Suppressor macrophage treated with lipopolysaccharide for 4 hours (primary cell): ENCODE data around the gene GRIPAP1.

Experiments used
- DNase-seq: peaks from one replicate; pipeline ENCODE4 v3.0.0-alpha.2; 2020

Gene GRIPAP1, protein sequence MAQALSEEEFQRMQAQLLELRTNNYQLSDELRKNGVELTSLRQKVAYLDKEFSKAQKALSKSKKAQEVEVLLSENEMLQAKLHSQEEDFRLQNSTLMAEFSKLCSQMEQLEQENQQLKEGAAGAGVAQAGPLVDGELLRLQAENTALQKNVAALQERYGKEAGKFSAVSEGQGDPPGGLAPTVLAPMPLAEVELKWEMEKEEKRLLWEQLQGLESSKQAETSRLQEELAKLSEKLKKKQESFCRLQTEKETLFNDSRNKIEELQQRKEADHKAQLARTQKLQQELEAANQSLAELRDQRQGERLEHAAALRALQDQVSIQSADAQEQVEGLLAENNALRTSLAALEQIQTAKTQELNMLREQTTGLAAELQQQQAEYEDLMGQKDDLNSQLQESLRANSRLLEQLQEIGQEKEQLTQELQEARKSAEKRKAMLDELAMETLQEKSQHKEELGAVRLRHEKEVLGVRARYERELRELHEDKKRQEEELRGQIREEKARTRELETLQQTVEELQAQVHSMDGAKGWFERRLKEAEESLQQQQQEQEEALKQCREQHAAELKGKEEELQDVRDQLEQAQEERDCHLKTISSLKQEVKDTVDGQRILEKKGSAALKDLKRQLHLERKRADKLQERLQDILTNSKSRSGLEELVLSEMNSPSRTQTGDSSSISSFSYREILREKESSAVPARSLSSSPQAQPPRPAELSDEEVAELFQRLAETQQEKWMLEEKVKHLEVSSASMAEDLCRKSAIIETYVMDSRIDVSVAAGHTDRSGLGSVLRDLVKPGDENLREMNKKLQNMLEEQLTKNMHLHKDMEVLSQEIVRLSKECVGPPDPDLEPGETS

DNA sequence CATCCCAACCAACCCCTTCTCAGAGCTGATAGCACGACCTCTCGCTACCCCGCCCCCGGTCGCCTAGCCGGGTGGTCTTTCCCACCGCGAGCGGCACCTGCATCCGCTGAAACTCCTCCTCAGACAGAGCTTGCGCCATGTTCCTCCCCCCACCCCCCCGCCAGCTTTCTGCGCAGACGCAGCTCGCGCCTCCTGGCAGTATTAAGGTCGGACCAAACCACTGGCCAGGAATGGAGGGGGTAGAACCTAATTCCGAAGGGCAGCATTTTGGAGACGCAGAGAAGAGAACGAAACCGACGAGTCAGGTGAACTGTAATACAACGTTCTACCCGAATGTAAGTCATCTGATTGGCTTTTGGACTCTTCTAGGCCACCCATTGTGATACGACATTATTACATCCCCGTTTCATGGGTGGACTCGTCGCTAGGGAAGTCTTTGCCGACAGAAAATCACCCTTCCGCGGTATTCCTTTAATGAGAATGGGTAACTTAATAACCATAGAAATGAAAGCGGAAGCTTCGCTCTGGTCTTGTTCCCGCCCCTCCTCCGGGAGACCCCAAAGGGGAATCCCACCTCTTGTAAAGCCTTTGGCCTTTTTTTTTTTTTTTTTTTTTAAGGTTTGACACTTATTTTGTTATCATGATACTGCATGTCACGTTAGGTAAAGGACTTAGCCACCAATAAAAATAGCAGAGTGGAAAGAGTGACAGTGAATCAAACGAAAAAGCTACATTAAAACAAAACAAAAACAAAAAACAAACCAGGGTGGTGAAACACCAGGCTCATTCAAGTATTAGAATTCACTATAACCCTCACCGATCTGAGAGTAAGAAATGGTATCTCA lies at the start of gene GRIPAP1:
Gene GRIPAP1 (minus strand): TSS at position 174 of the 845 bp plus-strand sequence. CDS start 35 bp downstream, at position 139.
- peak; percentile 90 for DNase-seq

DNA sequence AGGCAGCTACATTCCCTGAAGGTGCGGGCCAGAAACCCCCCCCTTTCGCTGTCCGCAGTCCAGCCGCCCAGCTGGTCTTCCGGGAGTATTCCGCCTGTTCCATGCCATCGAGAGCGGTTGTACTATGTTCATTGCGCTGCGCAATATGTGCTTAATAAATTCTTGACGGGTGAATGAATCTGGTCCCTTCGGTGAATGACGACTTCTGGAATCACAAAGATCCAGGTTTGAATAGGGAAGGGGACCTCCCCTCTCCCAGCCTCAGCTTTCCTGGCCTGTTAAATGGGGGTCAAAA lies 41.9 kb upstream of the GRIPAP1 start:
- no peak for DNase-seq

DNA sequence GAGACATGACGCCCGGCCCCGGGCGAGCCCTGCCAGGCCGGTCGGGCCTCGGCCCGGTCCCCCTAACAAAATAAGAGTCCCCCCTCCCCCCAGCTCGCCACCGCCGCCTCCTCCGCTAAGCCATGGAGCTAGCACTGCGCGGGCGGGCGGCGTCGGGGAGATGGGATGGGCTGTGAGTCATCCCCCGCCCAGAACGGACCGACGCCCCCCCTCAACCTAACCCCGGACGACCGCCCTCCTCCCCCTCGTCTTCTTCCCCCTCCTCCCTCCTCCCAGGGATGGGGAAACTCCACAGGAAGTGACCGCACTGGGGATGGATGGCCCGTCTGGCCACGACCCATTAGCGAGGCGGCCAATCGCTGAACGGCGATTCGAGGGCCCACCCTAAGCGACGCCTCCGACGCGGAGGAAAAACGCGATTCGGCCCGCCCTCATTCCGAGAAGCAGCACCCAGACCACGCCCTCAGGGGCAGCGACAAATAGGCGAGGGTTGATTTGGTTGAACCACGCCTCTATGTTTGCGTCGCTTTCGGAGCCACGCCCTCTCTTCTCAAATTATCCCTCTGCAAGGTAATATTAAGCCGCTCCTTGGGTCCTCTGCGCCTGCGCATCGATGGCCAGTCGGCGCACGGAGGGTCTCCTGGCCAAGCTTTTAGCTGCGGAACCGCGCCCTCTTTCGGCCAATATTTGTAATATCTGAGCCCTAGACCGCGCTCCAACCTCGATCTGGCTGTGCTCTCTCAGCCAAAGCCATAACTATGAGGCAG lies 41.3 kb upstream of the GRIPAP1 start, which contains the start of gene TFE3:
Gene TFE3 (minus strand): TSS at position 138 of the 767 bp plus-strand sequence. CDS start 131 bp downstream, at position 7.
- DNase-seq = peak; percentile 97

DNA sequence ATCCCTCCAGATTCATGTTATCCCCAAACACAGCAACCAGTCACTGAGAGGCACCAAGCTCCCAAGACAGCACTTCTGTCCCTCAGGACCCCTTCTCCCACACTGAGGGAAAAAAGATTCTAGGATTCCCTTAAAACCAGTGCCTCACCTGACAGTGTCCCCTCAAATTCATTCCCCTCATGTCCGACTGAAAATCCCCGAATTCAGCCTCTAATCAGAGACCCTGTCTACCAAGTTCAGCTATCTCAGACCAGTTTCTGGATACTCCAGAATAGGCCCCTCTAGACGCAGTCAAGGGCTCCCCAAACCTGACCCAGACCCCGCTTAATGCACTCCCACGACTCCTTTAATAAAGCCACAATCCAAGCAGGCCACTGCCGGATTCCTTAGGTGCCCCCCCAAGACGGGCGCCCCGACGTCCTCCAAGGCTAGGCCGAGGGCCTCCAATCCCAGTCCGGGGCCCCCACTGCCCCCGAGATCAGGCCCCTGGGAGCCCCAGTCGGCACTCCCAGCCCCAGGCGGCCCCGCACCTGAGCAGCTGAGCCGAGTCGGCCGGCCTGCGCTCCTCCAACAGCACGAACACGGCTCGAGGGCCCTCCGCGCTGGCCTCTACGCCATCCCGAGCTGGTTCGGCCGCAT lies 40.6 kb upstream of the GRIPAP1 start:
- no peak for DNase-seq

DNA sequence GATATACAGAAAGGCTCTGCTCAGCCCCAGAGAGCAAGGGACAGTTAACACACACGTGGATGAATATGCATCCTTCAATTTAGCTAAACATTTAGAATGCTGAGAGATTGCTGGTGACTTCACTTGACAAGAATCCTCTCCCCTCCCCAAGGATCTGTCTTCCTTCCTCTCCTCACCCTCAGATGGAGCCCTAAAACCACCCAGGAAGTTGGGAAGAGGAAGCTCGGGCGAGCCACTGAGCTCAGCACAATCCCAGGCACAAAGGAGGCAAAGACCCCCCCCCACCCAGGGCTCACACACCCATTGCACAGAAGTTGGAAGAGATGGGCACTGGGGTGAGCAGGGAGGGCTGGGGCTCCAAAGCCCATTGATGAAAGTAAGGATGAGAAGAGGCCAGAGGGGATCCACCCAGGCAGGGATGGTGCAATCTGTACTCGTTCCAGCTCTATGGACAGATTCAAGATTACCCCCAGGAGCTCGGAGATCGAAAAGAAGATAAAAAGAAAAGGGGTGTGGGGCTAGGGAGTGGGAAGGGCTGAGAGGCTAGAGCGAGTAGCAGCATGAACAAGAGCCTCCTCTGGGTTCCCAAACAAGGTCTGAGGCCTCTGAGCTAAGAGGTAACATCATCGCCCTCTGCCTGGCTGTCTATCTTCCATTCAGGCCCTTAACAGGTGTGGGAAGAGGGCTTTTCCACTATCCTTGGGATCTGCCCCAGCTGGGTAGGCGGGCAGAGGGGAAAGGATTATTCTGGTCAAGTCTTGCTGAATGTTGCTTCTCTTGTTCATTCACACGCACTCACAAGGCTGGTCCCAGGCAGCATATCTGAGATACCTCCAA lies 39.9 kb upstream of the GRIPAP1 start:
- DNase-seq = peak; percentile 18

DNA sequence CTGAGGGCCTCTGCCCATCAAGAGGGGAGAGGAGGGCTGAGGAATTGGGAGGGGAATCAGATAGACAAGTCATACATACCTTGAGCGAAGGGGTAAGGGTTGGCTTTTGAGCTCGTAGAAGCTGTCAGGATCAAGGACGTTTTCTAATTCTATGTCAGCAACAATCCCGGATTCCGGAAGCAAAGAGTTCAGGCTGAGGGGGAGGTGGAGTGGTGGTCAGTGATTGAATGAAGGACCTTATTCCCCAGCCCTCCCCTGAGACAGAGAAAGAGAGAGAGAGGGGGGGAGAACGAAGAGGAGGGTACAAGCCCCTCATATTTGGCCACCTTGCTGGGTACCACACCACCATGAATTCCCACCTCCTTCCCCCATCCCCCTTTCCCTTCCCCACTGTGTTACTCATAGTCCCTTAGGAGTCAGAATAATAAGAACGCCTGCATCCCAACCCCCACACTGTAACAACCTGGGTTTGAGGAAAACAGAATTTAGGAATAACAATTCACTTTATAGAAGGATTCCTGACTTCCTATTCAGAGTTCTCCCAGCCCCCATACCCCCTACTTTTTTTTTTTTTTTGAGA lies 38.4 kb upstream of the GRIPAP1 start:
- DNase-seq = no peak

DNA sequence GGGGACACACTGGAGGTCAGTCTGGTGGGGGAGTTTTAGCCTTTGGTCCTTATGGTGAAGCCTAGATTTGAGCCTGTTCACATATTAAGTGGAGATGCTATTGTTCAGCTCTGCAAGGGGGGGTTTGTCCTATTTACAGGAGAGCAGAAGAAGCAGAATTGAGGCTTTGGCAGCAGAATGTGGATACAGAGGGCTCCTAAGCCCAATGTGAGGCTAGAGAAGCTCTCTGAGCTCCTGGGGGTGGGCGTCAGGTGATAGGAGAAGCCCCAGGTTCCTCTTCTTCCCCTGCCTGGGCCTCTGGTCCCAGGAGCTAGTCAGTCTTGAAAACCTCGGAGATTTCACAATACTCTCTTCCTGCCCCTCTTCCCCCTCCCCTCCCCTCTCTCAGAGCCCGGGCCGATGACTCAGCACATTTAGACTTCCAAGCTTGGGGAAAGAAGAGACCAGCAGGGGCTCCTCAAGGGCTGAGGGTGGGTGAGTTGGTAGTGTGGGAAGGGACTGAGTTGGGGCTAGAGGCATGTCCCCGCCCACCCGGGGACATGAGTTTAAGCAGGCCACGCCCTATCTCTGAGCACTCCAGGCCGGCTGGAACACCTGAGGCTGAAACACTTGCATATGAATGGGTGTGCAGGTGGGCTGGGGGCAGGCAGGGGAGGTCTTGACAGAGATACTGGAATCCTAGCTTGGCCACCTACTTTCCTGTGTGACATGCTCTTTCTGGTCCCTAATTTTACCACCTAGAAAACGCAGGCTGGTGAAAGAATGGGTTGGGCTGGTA lies 37.7 kb upstream of the GRIPAP1 start:
- DNase-seq = peak; percentile 79

DNA sequence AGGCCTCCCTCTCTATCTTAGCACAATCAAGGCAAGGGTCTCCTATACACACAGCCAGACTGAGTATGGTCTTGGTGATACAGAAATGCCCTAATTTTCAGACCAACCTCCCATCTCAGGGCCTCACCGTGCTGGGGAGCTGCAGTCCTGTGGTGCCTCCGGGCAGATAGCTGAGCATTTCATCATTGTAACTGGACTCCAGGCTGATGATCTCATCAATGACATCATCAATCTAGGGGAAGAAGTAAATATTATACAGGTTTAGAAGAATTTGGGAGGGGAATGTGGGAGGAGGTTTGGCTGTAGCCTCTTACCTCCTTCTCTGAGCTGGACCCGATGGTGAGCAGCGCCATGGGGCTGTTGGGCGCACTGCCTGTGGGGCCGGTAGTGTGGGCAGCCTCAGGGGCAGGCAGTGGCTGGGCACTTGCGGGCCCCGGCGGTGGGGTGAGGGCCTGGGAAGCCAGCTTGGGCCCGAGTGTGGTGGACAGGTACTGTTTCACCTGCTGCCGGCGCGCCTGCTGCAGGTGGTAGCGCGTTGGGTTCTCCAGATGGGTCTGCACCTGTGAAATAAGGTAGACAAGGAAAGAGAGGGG lies 35.9 kb upstream of the GRIPAP1 start:
- peak; percentile 14 for DNase-seq

DNA sequence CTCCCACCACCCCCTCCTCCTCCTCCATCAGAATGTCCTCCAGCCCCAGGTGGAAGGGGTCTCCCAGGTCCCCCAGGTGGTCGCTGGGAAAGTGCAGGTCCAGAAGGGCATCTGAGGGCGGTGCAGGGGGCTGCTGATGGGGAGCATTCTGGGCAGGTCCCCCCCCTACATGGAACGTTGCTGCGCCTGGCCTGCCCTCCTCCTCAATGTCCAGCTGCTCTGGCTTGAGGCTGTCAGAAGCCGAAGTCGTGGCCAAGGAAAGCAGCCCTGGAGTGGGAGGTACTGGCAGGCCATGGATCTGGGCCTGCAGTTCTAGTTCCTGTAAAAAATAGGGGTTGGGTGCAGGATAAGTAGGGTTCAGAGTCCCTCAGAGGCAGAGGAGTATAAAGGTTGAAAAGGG lies 28.2 kb upstream of the GRIPAP1 start:
- DNase-seq = no peak

DNA sequence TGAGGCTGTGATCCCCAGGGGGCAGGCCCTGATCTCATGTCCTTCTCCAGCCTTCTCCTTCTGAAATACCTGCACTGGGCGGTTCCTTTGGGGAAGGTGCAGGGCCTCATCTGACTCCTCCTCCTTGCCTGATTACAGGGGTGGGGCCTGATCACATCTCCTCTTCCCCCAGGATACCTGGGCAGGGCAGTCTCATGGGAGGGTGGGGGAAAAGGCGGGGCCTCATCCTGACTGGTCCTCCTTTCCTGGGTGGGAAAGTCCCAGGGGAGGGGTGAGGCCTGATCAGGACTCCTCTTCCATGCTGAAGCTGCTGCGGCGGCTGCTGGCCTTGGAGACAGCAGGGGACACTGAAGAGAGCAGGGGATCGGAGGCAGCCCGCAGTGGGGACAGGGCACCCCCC lies 27.8 kb upstream of the GRIPAP1 start:
- no peak for DNase-seq

DNA sequence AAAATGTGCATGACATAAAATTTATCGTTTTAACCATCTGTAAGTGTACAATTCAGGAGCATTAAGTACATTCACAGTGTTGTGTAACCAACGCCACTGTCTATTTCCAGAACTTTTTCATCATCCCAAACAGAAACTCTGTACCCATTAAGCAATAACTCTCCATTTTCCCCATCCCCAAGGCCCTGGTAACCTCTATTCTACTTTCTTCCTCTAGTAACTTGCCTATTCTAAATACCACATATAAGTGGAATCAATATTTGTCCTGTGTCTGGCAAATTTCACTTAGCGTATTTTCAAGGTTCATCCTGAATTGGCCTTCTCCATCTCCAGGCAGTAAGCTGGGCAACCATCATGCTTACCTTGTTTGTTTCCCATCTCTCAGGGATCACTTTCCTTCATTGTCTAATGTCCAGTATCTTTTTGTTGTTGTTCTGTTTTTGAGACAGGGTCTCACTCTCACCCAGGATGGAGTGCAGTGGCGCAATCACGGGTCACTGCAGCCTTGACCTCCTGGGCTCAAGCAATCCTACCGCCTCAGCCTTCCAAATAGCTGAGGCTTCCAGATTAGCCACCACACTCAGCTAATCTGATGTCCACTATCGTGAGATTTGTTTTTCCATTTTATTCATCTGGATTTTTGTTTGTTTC lies 17.7 kb upstream of the GRIPAP1 start:
- peak; percentile 7 for DNase-seq

DNA sequence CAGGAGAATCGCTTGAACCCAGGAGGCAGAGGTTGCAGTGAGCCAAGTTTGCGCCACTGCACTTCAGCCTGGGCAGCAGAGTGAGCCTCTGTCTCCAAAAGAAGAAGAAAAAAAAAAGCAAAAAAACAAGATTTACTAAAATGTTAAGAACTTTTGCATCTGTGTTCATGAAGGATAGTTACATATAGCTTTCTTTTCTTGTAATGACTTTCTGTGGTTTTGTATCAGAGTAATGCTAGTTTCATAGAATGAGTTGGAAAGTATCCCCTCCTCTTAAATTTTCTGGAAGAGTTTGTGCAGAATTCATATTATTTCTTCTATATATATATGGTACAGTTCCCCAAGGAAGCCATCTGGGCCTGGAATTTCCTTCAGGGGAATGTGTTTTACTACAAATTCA lies 17.0 kb upstream of the GRIPAP1 start:
- DNase-seq = no peak

DNA sequence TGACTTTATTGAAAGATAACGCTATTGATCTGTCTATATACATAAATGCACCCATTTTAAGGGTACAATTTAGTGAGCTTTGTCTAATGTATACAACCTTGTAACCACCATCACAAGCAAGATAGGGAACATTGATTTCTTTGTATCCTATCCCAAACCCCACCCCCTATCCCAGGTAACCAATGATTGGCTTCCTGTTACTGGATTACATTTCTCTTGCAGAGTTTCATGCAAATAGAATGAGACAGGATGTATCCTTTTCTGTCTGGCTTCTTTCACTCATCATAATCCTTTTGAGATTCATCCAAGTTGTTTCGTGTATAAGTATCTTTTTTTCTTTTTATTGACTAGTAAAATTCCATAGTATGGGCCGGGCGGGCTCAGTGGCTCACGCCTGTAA lies 1.6 kb upstream of the GRIPAP1 start:
- DNase-seq = no peak

DNA sequence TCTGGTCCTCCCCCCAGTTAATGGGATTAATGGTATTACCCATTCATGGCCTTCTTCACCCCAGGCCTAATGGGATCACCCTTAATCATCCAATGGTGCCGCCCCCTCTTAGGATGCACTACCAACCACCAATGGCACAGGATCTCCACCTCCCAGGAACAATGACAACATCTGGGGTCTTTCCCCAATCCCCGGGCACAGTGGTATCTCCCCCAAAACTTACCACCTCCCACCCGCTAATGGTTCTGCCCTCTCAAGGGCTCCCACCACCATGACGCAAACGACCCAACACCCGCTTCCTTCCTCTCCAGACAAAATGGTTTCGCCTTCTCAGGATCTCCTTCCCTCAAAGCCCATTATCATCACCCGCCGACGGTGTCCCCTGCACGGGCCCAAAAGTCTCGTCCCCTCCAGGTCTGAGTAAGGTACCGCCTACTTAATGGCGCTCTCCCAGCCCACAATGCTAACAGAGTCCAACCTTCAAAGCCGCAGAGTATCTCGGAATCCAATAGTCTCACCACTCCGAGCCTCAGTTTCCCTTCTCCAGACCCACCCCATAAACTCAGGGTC lies 458 bp downstream of the GRIPAP1 start:
- peak; percentile 77 for DNase-seq

DNA sequence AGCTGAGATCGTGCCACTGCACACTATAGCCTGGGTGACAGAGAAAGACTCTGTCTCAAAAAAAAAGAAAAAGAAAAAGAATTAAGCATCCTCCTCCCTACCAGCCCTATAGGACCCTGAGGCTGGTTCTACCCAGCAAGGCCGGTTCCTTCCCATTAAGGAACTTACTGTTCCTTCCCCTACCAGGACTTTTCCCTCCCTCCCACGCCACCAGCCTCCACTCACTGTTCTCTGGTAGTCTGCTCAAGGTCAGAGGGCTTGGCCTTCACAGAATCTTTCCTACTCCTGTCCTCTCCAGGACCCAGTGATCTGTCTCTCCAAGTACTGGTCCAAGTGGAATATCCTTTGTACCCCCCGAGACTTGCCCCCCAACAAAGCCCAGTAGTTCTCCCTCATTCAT lies 1.4 kb downstream of the GRIPAP1 start:
- DNase-seq = peak; percentile 1

DNA sequence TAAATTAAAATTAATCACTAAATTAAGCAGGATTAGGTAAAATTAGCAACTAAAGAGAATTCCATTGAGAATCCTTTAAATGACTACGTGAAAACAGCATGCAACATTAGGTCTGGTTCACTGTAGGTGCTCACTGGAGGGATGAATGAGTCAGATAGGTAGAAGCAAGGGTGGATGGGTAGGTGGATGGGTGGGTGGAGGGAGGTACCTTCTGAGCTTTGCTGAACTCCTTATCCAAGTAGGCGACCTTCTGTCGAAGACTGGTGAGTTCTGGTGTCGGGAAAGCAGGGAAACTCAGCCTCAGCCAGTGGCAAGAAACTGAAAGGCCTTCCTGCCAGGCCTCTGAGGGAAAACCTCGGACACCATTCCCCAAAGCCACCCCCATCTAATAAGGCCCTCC lies 3.0 kb downstream of the GRIPAP1 start:
- no peak for DNase-seq

DNA sequence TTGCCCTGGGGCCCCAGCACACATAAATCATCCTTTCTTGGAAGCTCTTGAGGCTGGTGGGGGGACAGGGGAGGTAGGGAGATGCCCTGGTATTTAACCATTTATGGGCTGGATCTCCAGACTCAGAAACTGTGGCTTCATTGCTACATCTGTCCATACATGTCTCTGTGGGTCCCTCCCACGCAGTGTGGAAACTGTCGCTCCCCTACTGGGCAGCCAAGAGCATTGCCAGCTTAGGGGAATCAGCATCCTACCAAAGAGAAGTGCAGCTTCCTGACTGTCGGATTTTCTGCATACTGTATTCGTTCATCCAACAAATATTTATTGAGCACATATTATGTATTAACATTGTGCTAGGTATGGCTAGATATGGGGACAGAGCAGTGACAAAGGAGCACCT lies 3.7 kb downstream of the GRIPAP1 start:
- DNase-seq = peak; percentile 3

DNA sequence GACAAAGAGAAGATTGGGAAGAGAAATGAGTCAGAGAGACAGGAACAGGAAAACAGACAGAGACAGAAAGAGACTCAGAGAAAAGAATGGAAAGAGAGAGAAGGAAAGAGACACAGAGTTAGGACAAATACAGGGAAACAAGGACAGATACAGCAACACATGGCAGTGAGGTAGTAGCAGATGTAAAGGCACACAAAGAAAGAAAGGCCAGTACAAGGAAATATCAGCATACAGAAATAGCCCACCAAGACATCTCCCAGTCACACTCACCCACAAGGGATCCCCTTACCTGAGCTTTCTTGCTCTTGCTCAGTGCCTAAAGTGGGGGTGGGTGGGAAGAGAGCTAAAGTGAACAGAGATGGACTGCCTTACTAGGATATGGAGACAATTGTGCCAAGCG lies 4.2 kb downstream of the GRIPAP1 start:
- DNase-seq = no peak
